H9 (cell line): ENCODE measurements around the gene INTS6. TPM values are rescaled to one million over a fixed set of nuclear protein-coding genes. Genes with fewer than 3 reads are reported as not detected.

Experiments
- DNase-seq: peaks from one replicate; pipeline ENCODE4 v3.0.0-alpha.2; 2017
- H2AFZ ChIP-seq: one replicate; pipeline ENCODE4 v1.6.1; 2013; ENCODE audit warnings: mild to moderate bottlenecking, low read length, control low read depth, moderate library complexity
- H2AK5ac ChIP-seq: 2 replicates; pipeline ENCODE4 v1.6.1; 2013; ENCODE audit warnings: low read length, control low read depth, mixed read lengths; ENCODE audit not compliant: insufficient read length
- H2BK120ac ChIP-seq: one replicate; pipeline ENCODE4 v1.6.1; 2013; ENCODE audit warnings: low read depth, mild to moderate bottlenecking, low read length, control low read depth, inconsistent platforms; ENCODE audit not compliant: poor library complexity, severe bottlenecking
- H2BK12ac ChIP-seq: 2 replicates; pipeline ENCODE4 v1.6.1; 2013; ENCODE audit warnings: low read length, control low read depth, mixed read lengths, low read depth; ENCODE audit not compliant: insufficient read length
- H2BK15ac ChIP-seq: 2 replicates; pipeline ENCODE4 v1.6.1; 2013; ENCODE audit warnings: low read depth, low read length, control low read depth
- H2BK20ac ChIP-seq: one replicate; pipeline ENCODE4 v1.6.1; 2013; ENCODE audit warnings: low read depth, mild to moderate bottlenecking, low read length, control low read depth, inconsistent platforms; ENCODE audit not compliant: poor library complexity, severe bottlenecking
- H2BK5ac ChIP-seq: 2 replicates; pipeline ENCODE4 v1.6.1; 2013; ENCODE audit warnings: low read length, control low read depth, mixed read lengths; ENCODE audit not compliant: insufficient read length
- H3K14ac ChIP-seq: 2 replicates; pipeline ENCODE4 v1.6.1; 2013; ENCODE audit warnings: low read length, control low read depth; ENCODE audit not compliant: insufficient read depth
- H3K18ac ChIP-seq: 2 replicates; pipeline ENCODE4 v1.6.1; 2013; ENCODE audit warnings: low read depth, mild to moderate bottlenecking, mixed read lengths, low read length, control low read depth; ENCODE audit not compliant: insufficient read length
- H3K23ac ChIP-seq: 2 replicates; pipeline ENCODE4 v1.6.1; 2013; ENCODE audit warnings: low read length, control low read depth, mixed read lengths, low read depth; ENCODE audit not compliant: insufficient read length
- H3K23me2 ChIP-seq: 2 replicates; pipeline ENCODE4 v1.6.1; 2013; ENCODE audit warnings: low read depth, mild to moderate bottlenecking, mixed read lengths, low read length, control low read depth; ENCODE audit not compliant: insufficient read length, poor library complexity, severe bottlenecking
- H3K27ac ChIP-seq: 2 replicates; pipeline ENCODE4 v1.5.1; 2013; ENCODE audit warnings: low read length, control low read depth, mixed read lengths, low read depth; ENCODE audit not compliant: insufficient read length
- H3K27me3 ChIP-seq: 2 replicates; pipeline ENCODE4 v1.6.1; 2013; ENCODE audit warnings: low read length, control low read depth, inconsistent platforms; ENCODE audit not compliant: insufficient read depth
- H3K4ac ChIP-seq: 2 replicates; pipeline ENCODE4 v1.6.1; 2013; ENCODE audit warnings: low read depth, mild to moderate bottlenecking, control low read depth, inconsistent platforms, low read length, moderate library complexity
- H3K4me1 ChIP-seq: 2 replicates; pipeline ENCODE4 v1.6.1; 2013; ENCODE audit warnings: low read length, control low read depth, inconsistent platforms; ENCODE audit not compliant: insufficient read depth
- H3K4me2 ChIP-seq: 2 replicates; pipeline ENCODE4 v1.6.1; 2013; ENCODE audit warnings: low read length, control low read depth, mixed read lengths; ENCODE audit not compliant: insufficient read length, insufficient read depth
- H3K56ac ChIP-seq: 2 replicates; pipeline ENCODE4 v1.6.1; 2013; ENCODE audit warnings: low read depth, mild to moderate bottlenecking, mixed read lengths, low read length, control low read depth; ENCODE audit not compliant: insufficient read length
- H3K79me1 ChIP-seq: 2 replicates; pipeline ENCODE4 v1.6.1; 2013; ENCODE audit warnings: low read depth, mild to moderate bottlenecking, moderate library complexity, low read length, control low read depth, inconsistent platforms; ENCODE audit not compliant: insufficient read depth, poor library complexity, severe bottlenecking
- H3K79me2 ChIP-seq: 2 replicates; pipeline ENCODE4 v1.6.1; 2013; ENCODE audit warnings: low read length, control low read depth, inconsistent platforms; ENCODE audit not compliant: insufficient read depth
- H3K9ac ChIP-seq: 2 replicates; pipeline ENCODE4 v1.6.1; 2013; ENCODE audit warnings: low read length, control low read depth, mixed read lengths; ENCODE audit not compliant: insufficient read length; ENCODE audit errors: extremely low read depth
- H3K9me3 ChIP-seq: one replicate; pipeline ENCODE4 v1.6.1; 2013; ENCODE audit warnings: low read depth, low read length, inconsistent platforms; ENCODE audit not compliant: control insufficient read depth
- H3T11ph ChIP-seq: one replicate; pipeline ENCODE4 v1.6.1; 2013; ENCODE audit warnings: mild to moderate bottlenecking, low read length, control low read depth, inconsistent platforms
- H4K20me1 ChIP-seq: one replicate; pipeline ENCODE4 v1.6.1; 2013; ENCODE audit not compliant: control insufficient read depth, insufficient read length, insufficient read depth
- H4K5ac ChIP-seq: 2 replicates; pipeline ENCODE4 v1.6.1; 2013; ENCODE audit warnings: low read depth, mild to moderate bottlenecking, mixed read lengths, low read length, control low read depth; ENCODE audit not compliant: insufficient read length
- H4K8ac ChIP-seq: replicated peaks from 2 replicates; pipeline ENCODE4 v1.6.1; 2013; ENCODE audit warnings: low read length, control low read depth, mixed read lengths, low read depth; ENCODE audit not compliant: insufficient read length
- H4K91ac ChIP-seq: 2 replicates; pipeline ENCODE4 v1.6.1; 2013; ENCODE audit warnings: low read depth, mild to moderate bottlenecking, moderate library complexity, mixed read lengths, low read length, control low read depth; ENCODE audit not compliant: insufficient read length
- H3K27ac Mint-ChIP-seq, 3 experiments: 2 replicates in 2 of 3; 3 replicates in 1 of 3; pipeline ENCODE4 v1.8.0; 2020 to 2021; ENCODE audit warnings: mixed read lengths in 3 of 3, mild to moderate bottlenecking in 1 of 3, moderate library complexity in 1 of 3
- H3K27me3 Mint-ChIP-seq: 2 replicates; pipeline ENCODE4 v1.8.0; 2021; ENCODE audit warnings: low read depth, mild to moderate bottlenecking, moderate library complexity, mixed read lengths
- H3K36me3 Mint-ChIP-seq, 3 experiments: 2 replicates in 2 of 3; 3 replicates in 1 of 3; pipeline ENCODE4 v1.8.0; 2020 to 2021; ENCODE audit warnings: low read depth in 3 of 3, mixed read lengths in 3 of 3; ENCODE audit not compliant: insufficient read depth in 1 of 3
- H3K4me1 Mint-ChIP-seq, 2 experiments: 2 replicates each; pipeline ENCODE4 v1.8.0; 2020; ENCODE audit warnings: mixed read lengths in 2 of 2
- H3K4me3 Mint-ChIP-seq, 2 experiments: 2 replicates in 1 of 2; 3 replicates in 1 of 2; pipeline ENCODE4 v1.8.0; 2020 to 2021; ENCODE audit warnings: mild to moderate bottlenecking in 2 of 2, mixed read lengths in 2 of 2, moderate library complexity in 1 of 2
- H3K9me3 Mint-ChIP-seq, 2 experiments: 2 replicates in 1 of 2; 3 replicates in 1 of 2; pipeline ENCODE4 v1.8.0; 2020; ENCODE audit warnings: mild to moderate bottlenecking in 2 of 2, mixed read lengths in 2 of 2, moderate library complexity in 1 of 2
- WGBS: extraction: QIAGEN DNeasy Blood & Tissue Kit; methylation state at CpG from one replicate; pipeline ENCODE4 v1.1.7; 2013; ENCODE audit warnings: missing lambda C conversion rate, low lambda C conversion rate, mixed read lengths; ENCODE audit not compliant: insufficient read length; ENCODE audit errors: extremely low coverage; 5-methylcytosine and 5-hydroxymethylcytosine counted together
- total RNA-seq: library from RNA; stranded (reverse); gene quantifications from 2 replicates; pipeline ENCODE4 v1.2.1, GENCODE V29; 2021
- TF ChIP-seq, protein P1 (sequence below): fragments of 200-600 bp; sonication (generic); conservative IDR thresholded peaks from 3 replicates; pipeline ENCODE4 v1.8.0; 2021; ENCODE audit warnings: antibody characterized with exemption, mild to moderate bottlenecking

The INTS6 gene
- total RNA-seq, 1 experiment from 2014 or later: 61.2 TPM

DNA sequence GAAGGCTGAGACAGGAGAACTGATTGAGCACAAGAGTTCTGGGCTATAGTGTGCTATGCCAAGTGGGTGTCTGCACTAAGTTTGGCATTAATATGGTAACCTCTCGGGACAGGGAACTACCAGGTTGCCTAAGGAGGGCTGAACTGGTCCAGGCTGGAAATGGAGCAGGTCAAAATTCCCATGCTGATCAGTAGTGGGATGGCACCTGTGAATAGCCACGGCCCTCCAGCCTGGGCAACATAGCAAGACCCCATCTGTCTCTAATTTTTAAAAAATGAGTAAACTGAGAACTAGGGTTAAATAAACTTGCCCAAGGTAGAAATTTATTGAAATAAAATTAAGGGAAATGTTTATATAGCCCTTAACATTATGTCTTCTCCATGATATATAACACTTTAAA lies 17.0 kb upstream of the INTS6 start:
- no peak overlapping the region for H3K23ac ChIP-seq
- no peak overlapping the region for H2BK5ac ChIP-seq
- H4K5ac ChIP-seq: no peak overlapping the region
- no peaks in the 10 kb centered on the region for H3K9me3 ChIP-seq
- no peak overlapping the region for H2BK20ac ChIP-seq
- H2BK12ac ChIP-seq: no peak overlapping the region
- no CpG with 5 or more reads among the region's 2 CpGs for WGBS
- H3K79me2 ChIP-seq: no peaks in the 10 kb centered on the region
- H3K27ac Mint-ChIP-seq: no peak overlapping the region
- H3K79me1 ChIP-seq: no peaks in the 10 kb centered on the region
- no peak overlapping the region for H3K4me3 Mint-ChIP-seq
- H3K27ac ChIP-seq: no peak overlapping the region
- no peak overlapping the region for H4K8ac ChIP-seq
- H4K20me1 ChIP-seq: no peaks in the 10 kb centered on the region
- H4K91ac ChIP-seq: no peak overlapping the region
- H3K4me2 ChIP-seq: no peak overlapping the region
- H3K14ac ChIP-seq: no peak overlapping the region
- H3K9ac ChIP-seq: no peak overlapping the region
- H2AFZ ChIP-seq: no peak overlapping the region
- no peaks in the 10 kb centered on the region for H3K4me1 ChIP-seq
- H2BK15ac ChIP-seq: no peak overlapping the region
- H3T11ph ChIP-seq: no peak overlapping the region
- H3K4ac ChIP-seq: no peak overlapping the region
- DNase-seq: no peak
- TF ChIP-seq, protein P1, sequence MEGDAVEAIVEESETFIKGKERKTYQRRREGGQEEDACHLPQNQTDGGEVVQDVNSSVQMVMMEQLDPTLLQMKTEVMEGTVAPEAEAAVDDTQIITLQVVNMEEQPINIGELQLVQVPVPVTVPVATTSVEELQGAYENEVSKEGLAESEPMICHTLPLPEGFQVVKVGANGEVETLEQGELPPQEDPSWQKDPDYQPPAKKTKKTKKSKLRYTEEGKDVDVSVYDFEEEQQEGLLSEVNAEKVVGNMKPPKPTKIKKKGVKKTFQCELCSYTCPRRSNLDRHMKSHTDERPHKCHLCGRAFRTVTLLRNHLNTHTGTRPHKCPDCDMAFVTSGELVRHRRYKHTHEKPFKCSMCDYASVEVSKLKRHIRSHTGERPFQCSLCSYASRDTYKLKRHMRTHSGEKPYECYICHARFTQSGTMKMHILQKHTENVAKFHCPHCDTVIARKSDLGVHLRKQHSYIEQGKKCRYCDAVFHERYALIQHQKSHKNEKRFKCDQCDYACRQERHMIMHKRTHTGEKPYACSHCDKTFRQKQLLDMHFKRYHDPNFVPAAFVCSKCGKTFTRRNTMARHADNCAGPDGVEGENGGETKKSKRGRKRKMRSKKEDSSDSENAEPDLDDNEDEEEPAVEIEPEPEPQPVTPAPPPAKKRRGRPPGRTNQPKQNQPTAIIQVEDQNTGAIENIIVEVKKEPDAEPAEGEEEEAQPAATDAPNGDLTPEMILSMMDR: no peak
- no peak overlapping the region for H2AK5ac ChIP-seq
- H3K27me3 Mint-ChIP-seq: no peaks in the 10 kb centered on the region
- peaks cover 2 to 3% of the 10 kb centered on the region in 2 experiments; a peak in 2 of 4 replicates for H3K4me1 Mint-ChIP-seq
- H3K27me3 ChIP-seq: no peaks in the 10 kb centered on the region
- H3K23me2 ChIP-seq: no peaks in the 10 kb centered on the region
- no peak overlapping the region for H2BK120ac ChIP-seq
- no peak overlapping the region for H3K18ac ChIP-seq
- H3K9me3 Mint-ChIP-seq: no peaks in the 10 kb centered on the region
- no peak overlapping the region for H3K56ac ChIP-seq
- no peaks in the 10 kb centered on the region for H3K36me3 Mint-ChIP-seq
